Measurements from ENCODE around the gene SH2B2.

GRCh38 chr7:102282465-102283362 is 4.0 kb upstream of the SH2B2 start:
- TF ChIP-seq POLR2AphosphoS5 (IDR thresholded peaks at IDR 0.05) = no peak
- TF ChIP-seq CTCF (IDR thresholded peaks at IDR 0.05) = no peak
